SKM-1 (cell line): ENCODE data around the gene CCSER2.
"Not testable (repeated sequence)": the region's sequence is repeated elsewhere in the genome, so short reads cannot be mapped to it uniquely, and the experiment has no call there.

Experiments
- DNase-seq: peaks from one replicate; lab custom pipeline; 2025; ENCODE audit not compliant: unreplicated experiment; lab: John Stamatoyannopoulos, UW

The CCSER2 gene

GRCh38 chr10:84312816-84313215 is 15.6 kb upstream of the CCSER2 start:
- no peak for DNase-seq

DNA sequence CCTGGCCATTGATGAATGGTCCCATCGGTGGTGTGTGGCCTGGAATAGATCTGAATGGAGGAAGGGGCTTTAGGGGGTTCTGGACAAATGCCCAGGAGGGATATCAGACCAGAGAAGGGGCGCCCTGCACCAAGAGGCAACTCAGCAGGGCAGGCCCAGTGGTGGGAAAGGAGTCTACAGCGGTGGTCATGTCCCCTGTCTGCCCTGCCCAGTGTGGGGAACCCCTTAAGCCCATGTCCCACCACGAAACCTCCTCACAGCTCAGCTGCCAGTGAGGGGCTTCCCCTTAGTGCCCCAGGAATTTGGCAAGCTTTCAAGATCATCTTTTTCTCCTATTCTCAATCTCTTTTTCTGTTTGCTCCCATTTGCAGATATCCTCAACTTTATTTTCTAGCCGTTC is 14.1 kb upstream of the CCSER2 start:
- no peak for DNase-seq

DNA sequence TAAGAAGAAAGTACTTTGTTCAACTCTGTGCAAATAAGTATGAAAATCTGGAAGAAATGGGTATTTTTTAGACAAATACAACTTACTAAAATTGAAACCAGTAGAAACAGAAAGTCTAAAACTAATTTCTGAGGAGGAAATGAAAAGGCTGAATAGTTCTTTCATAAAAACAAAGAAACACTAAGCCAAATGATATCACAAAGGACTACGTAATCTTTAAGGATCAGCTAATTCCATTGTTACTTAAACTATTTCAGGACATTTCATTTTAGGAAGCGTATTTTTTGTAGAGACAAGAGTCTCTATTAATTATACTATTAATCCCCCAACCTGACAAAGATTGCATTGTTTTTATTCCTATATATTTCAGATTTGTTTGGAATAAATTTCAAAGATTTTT is 11.2 kb upstream of the CCSER2 start:
- DNase-seq: no peak

GRCh38 chr10:84321902-84322301 is 6.5 kb upstream of the CCSER2 start:
- no peak for DNase-seq

- not testable (repeated sequence) for DNase-seq
These were observed 4.8 kb upstream of the CCSER2 start for GRCh38 chr10:84323566-84323965.

DNA sequence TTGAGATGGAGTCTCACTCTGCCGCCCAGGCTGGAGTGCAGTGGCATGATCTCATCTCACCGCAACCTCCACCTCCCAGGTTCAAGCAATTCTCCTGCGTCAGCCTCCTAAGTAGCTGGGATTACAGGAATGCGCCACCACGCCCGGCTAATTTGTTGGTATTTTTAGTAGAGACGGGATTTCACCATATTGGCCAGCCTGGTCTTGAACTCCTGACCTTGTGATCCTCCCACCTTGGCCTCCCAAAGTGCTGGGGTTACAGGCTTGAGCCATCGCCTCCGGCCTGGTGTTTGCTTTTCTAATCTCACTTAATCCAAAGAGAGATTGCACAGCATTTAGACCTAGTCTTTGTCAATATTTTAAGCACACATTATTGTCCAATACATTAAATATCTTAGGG is 1.4 kb upstream of the CCSER2 start:
- DNase-seq: not testable (repeated sequence)

DNA sequence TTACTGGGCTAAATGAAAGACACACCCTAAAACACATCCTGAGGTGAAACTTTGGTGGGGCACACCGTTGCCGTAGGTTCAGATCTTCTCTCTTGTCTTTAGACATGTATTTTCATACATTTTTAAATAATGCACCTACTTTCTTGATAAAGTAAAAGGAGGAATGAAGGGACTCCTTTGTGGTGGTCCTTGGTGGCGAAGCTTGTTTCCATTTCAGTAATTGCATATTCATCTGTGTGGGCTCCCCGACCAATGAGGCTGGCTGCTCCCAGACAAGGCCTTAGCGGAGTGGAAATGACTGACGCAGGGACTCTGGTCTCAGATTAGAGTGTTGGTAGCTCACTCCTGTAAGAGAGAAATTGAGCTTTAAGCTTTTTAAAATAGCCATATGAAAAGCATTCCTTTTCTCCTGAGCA is 815 bp downstream of the CCSER2 start:
- DNase-seq: no peak

DNA sequence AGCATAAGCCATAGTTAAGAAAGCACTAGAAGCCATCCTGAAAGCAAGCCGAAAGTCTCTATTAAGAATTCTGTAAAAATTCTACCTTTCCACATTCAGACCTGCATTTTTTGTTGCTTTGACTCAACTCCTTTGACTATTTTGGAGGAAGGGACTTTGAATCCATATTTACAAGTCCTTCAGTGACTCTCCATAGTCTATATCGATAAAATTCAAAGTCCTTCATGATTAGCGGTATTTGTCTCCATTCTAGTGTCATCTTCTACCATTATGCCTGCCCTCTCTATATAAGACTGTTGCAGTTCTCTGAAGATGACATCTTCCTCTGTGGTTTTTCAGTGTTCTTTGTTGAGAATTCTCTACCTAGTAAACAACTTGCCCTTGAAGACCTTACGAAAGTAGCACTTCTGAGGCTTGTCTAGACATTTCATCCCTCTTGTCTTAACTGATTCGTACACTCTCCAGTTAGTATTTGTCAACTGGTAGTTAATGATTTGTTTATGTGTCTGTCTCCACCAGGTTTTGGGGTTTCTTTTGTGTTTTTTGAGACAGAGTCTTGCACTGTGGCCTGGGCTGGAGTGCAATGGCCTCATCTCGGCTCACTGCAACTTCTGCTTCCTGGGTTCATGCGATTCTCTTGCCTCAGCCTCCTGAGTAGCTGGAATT is 1.7 kb downstream of the CCSER2 start:
- no peak for DNase-seq

DNA sequence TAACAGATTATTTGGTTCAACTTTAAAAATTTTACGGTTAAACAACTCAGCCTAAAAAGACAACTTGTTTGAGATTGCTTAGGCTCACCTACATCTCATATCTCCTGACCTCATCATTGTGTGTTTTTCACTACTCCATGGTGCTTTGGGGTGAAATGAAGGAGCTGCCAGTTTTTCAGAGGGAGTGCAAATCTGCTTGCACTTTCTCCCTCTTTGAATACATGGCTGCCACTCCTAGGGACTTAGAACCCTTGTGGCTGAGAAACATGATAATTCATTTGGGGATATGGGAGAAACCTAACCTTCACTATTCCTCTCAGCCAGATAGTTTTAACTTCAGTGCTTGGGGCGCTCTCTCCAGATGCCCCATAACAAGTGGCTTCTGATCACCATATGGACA is 2.7 kb downstream of the CCSER2 start:
- DNase-seq: no peak

GRCh38 chr10:84333864-84334451 is 5.6 kb downstream of the CCSER2 start:
- peak; percentile 18 for DNase-seq

- DNase-seq: no peak
These were observed 6.4 kb downstream of the CCSER2 start for GRCh38 chr10:84334811-84335210.

- DNase-seq: no peak
These were observed 7.1 kb downstream of the CCSER2 start for GRCh38 chr10:84335516-84335915.

DNA sequence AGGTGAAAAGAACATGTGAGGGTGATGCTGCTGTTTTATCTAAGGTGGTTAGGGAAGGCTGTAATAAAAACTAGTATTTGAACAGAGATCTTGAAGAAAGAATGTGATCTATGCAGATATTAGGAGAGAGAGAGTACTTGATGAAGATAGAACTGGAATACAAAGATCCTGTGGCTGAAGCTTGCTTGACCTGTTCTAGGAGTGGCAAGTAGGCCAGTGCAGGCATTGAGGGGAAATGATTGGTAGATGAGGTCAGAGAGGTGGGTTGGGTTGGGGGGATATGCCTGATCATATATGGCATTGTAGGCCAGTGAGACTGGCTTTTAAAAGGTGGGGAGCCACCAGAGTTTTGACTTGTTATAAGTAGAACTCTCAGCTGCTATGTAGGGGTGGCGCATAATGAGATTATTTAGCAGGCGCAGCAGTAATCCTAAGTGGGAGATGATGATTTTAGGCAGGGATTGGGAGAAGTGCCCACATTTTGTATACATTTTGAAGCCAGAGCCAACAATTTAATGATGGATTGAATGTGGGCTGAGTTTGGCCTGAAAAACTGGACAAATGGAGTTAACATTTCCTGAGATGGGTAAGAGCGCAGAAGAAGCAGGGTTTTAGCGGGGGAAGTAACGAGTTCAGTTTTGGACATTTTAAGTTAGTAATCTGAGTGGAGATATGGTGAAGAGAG is 8.2 kb downstream of the CCSER2 start:
- DNase-seq: no peak

GRCh38 chr10:84337199-84337598 is 8.8 kb downstream of the CCSER2 start:
- no peak for DNase-seq

GRCh38 chr10:84339025-84339424 is 10.6 kb downstream of the CCSER2 start:
- no peak for DNase-seq

DNA sequence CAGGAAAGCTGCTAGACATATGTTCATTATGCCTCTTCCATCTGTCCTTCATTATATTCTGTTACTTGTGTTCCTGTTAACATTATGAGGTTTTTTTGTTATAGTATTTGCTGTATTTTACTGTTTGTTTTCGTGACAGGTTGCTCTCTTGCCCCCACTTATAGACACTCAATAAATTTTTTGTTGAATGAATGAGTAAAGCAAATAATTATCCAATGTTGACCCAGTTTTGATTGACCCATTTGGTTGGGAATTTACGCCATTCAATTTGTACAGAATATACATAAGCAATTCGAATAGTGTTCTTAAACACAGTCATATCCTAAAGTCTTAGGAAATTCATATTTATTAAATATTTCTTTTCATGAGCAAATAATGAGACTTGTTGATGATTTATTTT is 11.8 kb downstream of the CCSER2 start:
- no peak for DNase-seq

DNA sequence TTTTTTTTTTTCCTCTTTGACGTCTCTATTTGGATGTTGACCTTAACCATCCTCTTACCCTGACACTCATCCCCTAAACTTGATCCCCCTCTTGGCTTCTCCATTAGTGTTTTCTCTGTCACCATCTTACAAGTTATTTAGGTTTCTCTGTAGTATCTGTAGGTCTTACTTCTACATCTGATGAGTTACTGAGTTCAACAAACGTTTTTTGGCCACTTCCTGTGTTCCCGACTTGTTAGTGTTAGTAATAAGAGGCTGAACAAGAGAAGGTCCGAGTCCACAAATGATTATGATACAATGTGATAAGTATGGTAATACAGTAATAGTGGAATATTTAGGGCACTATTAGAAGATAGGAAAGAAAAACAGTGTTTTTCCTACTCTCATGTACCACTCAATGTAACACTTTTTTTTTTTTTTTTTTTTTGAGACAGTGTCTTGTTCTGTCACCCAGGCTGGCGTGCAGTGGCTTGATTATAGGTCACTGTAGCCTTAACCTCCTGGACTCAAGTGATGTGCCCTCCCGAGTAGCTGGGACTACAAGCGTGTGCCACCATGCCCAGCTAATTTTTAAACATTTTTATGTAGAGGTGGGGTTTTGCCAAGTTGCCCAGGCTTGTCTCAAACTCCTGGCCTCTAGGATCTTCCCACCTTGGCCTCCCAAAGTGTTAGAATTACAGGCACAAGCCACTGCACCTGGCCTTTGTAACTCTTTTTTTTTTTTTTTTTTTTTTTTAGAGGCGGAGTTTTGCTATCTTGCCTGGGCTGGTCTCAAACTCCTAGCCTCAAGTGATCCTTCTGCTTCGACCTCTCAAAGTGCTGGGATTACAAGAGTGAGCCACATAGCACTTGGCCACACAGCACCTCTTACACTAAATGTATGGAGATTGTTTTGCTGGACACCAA is 12.5 kb downstream of the CCSER2 start:
- no peak for DNase-seq

- DNase-seq: no peak
These were observed 13.1 kb downstream of the CCSER2 start for GRCh38 chr10:84341538-84341856.

GRCh38 chr10:84341983-84342382 is 13.6 kb downstream of the CCSER2 start:
- DNase-seq: no peak

DNA sequence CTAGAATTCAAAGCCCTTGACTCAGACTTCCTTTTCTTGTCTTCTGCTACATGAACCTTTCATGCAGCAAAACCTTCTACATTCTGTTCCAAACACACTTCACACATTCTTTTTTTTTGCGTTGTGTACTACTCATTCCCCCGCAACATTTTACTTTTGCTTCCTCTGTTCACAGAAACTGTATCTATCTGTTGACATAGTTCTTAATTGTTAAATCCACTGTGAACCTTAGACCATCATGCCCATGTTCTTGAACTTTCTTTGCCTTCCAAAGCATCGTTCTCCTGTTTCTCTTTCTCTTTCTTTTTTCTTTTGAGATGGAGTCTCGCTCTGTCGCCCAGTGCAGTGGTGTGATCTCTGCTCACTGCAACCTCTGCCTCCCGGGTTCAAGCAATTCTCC is 14.2 kb downstream of the CCSER2 start:
- DNase-seq: no peak

- no peak for DNase-seq
These were observed 15.4 kb downstream of the CCSER2 start for GRCh38 chr10:84343831-84344230.

- DNase-seq: no peak
These were observed 16.1 kb downstream of the CCSER2 start for GRCh38 chr10:84344526-84344925.
